GM15510 (cell line): ENCODE data around the gene TAL1.

Experiments used
- POLR2A ChIP-seq: IDR thresholded peaks from 3 replicates; pipeline ENCODE4 v1.6.1; 2011; ENCODE audit warnings: borderline replicate concordance; ENCODE audit not compliant: insufficient read length; ENCODE audit errors: extremely low read depth

Gene TAL1

DNA sequence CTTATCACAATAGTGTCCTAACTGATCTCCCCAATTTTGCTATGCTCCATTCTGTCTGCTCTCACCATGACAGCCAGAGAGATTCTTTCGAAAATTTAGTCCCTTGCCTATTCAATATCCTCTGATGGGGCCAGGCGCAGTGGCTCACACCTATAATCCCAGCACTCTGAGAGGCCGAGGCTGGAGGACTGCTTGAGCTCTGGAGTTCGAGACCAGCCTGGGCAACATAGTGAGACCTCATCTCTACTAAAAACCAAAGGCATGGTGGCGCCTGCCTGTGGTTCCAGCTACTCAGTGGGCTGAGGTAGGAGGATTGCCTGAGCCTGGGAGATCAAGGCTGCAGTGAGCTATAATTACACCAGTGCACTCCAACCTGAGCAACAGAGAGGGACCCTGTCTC lies 26.1 kb downstream of the TAL1 start:
- TF ChIP-seq POLR2A, result no peak

DNA sequence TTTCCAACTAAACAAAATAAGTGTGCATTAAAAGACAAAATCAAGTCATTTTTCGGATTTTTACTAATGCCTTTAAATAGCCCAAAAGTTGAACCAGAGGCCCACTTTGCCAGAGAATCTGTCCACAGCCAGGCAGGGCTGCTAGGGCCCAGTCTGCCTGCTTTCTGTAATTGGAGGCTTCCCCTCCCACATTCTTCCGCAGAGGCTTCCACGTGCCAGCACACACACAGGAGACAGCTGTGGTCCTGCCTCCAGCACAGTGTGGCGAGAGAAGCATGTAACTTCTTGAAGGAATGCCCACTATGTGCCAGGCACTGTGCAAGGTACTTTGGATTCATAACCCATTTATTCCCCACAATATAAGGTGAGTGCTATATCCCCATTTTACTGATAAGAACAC lies 30.8 kb downstream of the TAL1 start:
- TF ChIP-seq POLR2A, result no peak

GRCh38 chr1:47198214-47198613 lies 33.8 kb downstream of the TAL1 start:
- no peak for TF ChIP-seq POLR2A

GRCh38 chr1:47196622-47197021 lies 35.4 kb downstream of the TAL1 start:
- TF ChIP-seq POLR2A, result no peak

DNA sequence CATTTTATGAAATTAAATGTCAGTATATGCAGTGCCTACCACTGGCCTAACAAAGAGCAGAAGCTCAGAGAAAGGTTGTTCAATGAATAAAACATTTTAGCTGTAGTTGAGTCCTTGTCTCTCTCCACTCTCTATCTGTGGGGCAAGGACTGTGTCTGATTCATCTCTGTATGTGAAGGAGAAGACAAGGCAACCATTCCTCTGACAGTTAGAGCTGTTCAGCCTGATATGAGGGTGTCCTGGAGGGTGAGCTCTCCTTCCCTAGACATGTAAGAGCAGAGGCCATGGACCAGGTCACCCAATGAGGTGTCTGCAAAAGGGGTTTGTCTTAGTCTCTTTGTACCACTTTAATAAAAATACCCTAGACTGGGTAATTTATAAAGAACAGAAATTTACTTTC lies 37.7 kb downstream of the TAL1 start:
- no peak for TF ChIP-seq POLR2A

DNA sequence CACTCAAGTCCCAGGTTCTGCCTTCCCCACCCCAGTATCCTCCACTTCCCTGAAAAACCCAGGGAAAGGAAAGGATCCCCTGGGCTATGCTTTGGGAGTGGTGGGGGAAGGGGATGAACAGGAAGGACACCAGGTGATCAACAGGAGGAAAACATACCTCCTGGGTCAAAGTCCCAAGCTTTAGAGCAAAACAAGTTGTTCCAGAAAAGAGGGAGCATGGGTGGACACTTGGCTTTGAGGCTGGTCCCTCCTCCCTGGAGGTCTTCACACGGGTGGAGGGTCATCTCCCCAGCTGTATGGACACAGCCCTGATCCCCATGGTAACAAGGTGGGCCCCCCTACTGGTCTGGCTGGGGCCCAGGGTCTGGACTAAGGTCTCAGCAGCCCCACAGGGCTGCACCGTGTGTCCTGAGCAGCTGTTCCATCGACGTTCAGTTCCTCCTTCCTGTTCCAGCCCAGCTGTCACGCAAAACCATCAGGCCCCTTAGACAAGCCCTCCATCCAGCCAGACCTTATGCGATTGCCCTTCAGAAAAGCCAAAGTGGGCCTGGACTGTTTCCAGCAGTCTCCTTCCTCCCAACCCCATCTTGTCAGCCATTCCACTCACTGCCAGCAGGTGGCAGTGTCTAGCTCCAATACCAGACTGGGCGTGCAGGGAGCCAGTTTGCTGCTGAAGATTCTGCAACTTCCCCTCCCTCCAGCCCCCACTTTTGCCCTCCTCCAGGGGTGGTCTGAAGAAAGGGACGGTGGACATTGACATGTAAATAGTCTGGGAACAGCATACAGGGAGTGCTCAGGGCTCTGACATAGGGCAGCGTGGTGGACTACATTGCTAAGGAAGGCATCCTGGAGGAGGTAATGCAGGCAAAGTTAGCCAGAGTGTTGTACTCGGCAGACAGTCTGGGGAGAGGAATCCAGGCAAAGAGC lies 39.3 kb downstream of the TAL1 start:
- no peak for TF ChIP-seq POLR2A

DNA sequence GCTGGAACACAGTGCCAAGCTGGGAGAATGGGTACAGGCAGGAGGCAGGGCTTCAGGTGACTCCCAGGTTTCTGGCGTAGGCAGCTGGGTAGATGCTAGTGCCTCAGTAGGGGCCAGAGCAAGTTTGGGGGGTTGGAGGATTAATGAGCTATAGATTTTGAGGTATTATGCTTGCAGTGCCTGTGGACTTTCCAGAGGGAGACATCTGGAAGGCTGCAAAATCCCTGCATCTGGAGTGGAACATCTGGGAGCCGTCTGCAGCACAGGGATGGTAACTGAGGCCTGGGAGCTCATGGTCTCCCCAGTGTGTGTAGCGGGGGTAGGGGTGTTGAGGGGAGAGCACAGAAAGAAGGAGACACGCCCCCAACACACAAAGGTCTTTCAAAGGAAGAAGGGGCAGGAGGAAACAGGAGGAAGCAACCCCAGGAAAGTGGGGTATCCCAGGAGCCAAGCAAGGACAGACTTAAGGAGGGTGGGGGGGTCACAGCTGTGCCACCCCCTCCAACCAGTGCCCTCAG lies 40.0 kb downstream of the TAL1 start:
- no peak for TF ChIP-seq POLR2A

- no peak for TF ChIP-seq POLR2A
Measured at GRCh38 chr1:47190857-47191256, 41.2 kb downstream of the TAL1 start.

- no peak for TF ChIP-seq POLR2A
Measured at GRCh38 chr1:47190509-47190855, 41.5 kb downstream of the TAL1 start.

- TF ChIP-seq POLR2A, result no peak
Measured at GRCh38 chr1:47189844-47190508, 42.0 kb downstream of the TAL1 start, which contains the start of gene PDZK1IP1. Gene PDZK1IP1 (minus strand): TSS chr1:47190036. CDS start chr1:47189932, 104 bp downstream.

- TF ChIP-seq POLR2A, result no peak
Measured at GRCh38 chr1:47188791-47189785, 42.9 kb downstream of the TAL1 start.

GRCh38 chr1:47187926-47188250 lies 44.1 kb downstream of the TAL1 start:
- no peak for TF ChIP-seq POLR2A

DNA sequence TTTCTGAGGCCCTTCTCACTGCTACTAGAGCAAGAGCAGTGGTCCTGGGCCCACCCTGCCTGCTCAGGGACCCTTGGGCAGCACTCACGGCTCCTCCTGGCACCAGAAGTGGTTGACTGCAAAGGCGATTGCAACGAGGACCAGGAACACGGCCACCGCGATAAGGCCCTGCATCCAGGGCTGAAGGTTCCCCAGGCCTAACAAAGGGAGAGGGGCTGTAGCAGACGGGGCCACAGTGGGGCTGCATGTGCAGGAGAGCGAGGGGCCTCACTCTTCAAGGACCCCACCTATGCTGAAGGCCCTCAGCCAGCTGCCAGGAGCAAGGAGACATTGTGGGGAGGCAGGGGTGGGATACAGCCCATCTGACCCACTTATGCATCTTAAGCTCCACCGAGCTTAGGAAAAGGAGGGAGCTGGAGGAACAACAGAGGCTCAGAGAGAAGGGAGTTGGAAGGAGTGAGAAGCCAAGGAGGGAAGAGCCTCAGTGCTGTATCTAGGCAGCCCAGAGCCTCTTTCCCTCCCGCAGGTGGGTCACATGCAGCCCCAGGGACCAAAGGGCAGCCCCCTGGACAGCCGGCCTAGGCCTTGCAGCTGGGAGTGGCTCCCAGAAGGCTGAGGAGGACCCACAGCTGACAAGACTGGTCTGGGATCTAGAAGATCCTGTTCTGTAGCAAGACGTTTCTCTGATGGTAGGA lies 44.6 kb downstream of the TAL1 start:
- no peak for TF ChIP-seq POLR2A
